GM21526 (cell line): ENCODE data around the gene RTCB.
"Not testable (repeated sequence)": the region's sequence is repeated elsewhere in the genome, so short reads cannot be mapped to it uniquely, and the experiment has no call there.

Experiments used
- ATAC-seq: cut with Tn5 transposase; IDR thresholded peaks from one replicate; pipeline ENCODE4 v1.9.1; 2021; ENCODE audit warnings: moderate library complexity; ENCODE audit not compliant: unreplicated experiment, low FRiP score

The RTCB gene

DNA sequence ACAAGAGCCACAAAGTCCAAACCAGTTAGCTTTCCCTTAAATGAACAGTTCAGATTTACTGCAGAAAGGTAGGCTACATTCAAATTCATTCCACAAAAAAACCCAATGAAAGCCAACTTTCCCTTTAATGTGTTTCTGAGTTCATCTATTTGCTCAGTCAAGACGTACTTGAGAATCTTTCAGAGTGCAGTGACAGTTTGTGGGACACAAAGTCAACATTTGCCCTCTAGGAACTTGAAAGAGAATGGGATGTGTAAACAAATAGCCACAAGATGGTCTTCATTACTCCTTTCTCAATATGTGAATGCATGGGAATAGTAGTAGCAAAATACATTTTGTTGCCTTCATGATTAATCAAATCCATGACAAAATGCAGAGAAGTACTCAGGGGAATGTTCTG, 15.8 kb downstream of the RTCB start:
- no peak for ATAC-seq

DNA sequence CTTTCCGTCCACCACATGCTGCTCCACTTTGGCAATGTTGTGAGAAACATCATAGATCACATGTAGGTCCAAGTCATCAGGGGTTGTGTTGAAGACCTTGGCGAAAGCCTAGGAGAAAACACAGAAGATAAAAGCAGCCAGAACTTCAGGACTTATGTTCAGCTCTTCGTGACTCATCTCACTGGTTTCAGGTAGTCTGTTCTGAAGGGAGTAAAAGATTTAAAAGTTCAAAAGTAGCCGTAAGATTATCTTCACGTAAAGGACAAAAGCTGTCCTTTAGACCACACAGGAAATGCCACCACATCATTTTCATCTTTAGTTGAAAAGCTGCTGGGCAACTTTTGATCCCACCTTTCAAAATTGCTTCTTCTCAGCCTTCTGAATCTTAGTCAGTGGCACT, 16.9 kb downstream of the RTCB start:
- ATAC-seq = no peak

DNA sequence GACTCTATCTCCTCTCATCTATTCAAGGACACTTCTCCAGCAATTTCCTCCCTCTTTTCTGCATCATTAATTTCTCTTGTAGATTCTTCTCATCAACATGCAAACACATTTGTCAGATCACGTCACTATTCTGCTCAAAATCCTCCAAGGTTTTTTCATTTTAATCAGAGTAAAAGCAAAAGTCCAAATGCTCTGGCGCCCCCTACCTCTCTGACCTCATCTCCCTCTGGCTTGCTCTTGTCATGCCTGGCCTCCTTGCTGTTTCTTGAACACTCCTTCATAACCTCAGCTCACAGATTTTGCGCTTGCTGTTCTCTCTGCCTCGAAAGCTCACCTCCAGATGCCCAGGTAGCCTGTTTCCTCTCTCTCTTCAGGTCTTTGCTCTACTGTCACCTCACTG, 22.4 kb downstream of the RTCB start:
- ATAC-seq = no peak

DNA sequence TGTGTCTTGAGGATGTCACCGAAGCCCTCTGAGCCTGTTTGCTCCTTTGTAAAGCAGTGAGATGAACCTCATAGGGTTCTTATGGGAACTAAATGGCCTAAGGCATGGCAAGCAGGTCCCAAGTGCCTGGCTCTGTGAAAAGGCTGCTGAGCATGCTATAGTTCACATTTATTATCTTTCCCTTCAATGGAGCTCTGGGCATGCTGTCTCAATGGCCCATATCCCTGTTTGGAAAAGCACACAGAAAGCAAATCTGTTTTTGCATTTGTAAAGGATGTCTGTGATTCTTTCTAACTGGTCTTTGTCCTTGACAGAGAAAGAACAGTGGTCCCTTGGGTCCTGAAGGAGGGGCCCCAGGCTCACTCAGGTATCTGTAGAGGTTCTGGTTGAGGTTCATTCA, 26.4 kb downstream of the RTCB start:
- no peak for ATAC-seq

DNA sequence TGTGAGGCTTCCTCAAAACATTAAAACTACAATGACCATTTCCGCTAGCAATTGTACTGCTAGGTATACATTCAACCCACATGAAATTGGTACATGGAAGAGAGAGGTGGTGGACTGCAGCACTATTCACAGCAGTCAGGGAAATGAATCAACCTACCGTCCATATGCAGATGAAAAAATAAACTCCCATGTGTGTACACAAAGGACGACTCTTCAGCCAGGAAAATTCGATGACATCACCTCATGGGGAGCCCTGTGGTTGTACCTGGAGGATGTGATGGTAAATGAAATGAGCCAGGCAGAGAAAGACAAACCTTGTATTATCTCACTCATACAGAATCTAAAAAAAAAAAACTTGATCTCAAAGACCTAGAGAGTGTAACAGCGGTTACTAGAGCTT, 31.1 kb downstream of the RTCB start:
- ATAC-seq = no peak

DNA sequence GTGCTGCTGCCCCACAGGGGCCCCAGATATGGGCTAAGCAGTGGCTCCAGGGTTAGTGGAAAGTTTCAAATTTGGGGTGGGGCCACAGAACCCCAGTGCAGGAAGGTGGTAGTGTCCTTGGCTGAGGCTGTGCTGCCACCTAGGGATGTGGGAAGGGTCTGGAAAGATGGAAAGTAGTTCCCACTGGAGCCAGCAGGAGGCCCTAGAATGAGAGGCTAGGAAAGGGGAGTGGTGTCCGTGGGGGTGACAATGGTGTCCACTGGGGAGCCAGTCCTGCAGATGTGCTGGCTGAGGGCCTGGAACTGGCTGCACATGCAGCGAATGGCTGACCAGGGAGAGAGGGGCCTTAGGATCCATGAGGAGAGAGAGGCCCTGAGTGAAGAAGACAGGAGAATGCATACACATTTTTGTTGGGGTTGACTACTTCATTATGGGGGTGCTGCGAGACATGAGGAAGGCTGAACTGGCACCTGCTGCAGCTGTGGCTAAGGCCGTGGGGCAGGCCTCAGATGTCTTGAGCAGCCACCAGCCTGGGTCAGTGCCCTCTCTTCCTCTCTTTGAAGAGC, 33.3 kb downstream of the RTCB start:
- no peak for ATAC-seq

DNA sequence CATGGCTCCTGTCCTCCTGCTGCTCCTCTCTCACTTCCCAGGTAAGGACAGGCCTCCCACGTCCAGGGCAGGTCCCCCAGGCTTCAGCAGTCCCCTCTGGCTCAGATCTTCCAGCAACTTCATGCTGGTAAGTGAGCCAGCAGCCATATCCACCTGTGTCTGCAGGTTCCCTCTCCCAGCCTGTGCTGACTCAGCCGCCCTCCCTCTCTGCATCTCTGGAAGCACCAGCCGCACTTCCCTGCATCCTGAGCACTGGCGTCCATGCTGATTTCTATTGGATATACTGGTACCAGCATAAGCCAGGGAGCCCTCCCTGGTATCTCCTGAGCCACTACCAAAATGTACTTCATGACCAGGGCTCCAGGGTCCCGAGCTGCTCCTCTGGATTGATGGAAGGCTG, 35.4 kb downstream of the RTCB start:
- ATAC-seq = no peak

DNA sequence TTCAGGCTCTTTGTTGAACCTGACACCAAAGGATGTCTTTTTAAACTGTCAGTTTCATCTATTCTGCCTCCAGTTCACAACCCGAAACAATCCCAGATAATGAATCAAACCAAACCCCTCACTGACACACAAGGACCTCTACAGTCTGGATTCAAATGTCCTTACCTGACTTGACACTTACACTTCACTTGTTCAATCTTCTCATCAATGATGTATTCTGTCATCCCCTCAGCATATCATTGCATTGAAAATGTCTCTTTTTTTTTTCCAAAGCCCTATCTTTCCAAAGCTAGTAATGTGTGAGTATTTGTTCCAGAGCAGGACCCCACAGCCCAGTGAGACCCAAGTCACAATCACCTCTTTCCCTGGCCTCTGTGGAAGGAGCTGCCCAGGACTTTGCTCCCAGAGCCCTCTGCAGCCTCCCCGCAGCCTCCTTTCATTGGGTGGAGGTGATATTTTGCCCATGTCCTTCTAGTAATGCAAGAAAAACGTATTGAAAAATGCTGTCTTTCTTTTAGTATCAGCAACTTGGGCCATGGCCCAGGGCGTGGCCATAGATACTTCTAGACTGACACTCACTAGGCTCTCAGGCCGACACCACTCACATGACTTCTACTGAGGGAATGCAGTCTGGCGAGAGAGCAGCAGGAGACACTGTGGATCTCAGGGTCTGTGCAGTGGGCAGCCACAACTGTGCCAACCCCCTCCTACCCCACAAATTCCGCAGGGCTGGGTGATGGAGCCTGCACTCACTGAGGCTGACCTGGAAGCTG, 36.2 kb downstream of the RTCB start:
- ATAC-seq = no peak

DNA sequence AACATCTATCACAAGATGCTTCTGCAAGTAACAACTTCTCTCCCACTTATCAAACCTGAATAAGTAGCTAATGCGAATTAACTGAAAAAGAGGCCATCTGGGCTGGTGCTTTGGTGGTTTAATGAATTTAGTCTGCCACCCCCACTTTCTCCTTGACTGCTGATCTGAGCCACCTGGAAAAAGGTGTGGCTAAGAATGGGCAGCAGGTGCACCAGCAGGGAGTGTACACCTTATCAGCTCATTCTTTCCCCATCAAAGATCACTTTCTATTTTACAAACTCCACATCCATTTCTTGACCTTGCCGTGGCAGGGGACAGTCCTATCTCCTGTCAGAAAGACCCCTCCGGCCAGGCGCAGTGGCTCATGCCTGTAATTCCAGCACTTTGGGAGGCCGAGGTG, 47.8 kb downstream of the RTCB start:
- ATAC-seq = no peak

DNA sequence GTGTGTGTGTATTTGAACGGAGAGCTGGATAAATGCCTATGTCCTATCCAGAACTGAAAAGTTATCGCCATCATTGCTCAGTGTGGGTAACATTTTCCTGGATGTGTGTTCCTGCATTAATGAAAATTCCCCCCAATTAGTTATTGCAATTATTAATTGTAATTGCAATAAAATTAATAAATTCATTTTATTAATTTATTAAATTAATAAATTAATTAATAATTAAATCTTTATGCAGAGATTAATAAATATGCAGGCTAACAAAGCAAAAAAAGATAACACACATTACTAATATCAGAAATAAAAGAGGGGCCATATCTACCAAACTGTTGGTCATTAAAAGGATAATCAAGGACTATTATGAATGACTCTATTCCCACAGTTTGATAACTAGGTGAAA, 50.8 kb downstream of the RTCB start:
- no peak for ATAC-seq

DNA sequence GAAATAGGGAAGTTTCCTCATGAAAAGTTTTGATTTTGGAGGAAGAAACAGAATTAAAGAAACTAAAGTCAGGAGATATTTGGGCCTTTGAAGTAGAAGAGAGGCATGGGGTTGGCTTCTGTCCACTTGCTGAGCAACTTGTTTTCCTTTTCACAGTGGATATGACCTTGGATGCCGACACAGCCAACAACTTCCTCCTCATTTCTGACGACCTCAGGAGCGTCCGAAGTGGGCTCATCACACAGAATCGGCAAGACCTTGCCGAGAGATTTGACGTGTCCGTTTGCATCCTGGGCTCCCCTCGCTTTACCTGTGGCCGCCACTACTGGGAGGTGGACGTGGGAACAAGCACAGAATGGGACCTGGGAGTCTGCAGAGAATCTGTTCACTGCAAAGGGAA, 52.0 kb downstream of the RTCB start:
- ATAC-seq = not testable (repeated sequence)

DNA sequence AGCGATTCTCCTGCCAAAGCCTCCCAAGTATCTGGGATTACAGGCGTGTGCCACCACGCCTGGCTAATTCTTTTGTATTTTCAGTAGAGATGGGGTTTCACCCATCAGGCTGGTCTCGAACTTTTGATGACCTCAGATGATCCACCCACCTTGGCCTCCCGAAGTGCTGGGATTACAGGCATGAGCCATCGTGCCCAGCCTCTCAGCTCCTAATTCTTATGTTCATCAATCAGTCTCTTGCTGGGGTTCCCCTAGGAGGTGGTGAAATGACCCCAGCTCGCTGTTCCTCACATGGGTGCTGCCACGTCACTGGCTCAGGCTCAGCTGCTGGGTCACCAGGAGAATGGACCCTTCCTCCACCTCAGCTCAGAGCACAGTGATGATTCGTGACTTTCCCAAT, 54.5 kb downstream of the RTCB start, which contains the start of gene RFPL3:
RFPL3 (plus strand) TSS at position 301 of the 400 bp plus-strand sequence. CDS start 205 bp downstream, outside the sequence.
- not testable (repeated sequence) for ATAC-seq

DNA sequence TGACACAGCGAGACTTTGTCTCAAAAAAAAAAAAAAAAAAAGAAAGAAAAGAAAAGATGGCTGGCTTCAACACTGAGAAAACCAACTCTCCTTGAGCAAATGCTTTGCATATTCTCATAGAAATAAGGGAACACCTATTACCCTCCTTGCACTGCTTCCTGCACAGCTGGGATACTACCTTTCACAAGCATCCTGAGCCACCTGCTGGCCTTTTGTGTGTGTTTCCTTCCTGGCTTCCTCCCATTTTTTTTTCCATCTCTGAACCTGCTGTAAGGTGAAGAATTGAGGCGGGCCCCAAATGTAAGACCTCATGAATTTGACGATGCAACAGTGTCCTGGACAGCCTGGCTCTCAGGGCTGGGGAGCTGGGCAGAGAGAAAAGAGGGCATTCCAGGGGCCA, 56.3 kb downstream of the RTCB start:
- no peak for ATAC-seq

DNA sequence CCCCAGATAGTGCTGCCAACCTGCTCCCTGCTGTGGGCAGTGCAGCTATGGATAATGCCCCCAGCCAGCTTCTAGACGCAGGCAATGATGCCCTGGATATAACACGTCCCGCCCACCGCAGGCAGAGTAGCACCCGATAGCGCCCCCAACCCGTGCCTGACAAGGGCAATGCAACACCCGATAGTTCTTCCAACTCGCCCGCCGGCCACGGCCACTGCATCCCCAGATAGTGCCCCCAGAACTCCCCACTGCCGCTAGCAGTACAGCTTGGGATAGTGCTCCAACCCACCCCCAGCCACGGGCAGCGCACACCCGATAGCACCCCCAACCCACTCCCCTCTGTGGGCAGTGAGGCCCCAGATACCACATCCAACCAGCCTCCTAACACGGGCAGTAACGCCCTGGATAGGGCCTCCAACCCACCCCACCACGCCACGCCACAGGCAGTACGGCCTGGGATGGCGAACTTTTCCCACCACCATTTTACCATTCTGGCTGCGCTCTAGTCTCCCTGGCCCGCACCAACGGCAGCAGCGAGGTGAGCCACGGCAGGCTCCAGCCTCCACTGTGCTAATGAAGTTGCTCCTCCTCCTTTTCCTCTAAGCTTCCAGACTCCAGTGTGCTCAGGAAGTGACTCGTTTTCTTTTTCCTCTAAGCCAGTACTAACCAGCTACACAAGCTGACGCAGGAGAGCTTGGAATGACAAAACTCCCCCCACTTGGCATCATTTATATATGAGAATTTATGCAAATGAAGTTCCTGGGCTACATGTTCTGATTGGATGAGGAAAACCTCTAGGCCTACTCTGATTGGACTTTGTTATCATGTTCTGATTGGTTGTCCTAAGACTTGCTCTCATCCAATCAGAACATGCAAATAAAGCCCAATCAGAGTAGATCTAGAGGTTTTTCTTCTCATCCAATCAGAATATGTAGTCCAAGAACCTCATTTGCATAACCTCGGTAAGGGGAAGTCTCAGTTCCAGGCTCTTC, 57.4 kb downstream of the RTCB start:
- ATAC-seq = no peak

DNA sequence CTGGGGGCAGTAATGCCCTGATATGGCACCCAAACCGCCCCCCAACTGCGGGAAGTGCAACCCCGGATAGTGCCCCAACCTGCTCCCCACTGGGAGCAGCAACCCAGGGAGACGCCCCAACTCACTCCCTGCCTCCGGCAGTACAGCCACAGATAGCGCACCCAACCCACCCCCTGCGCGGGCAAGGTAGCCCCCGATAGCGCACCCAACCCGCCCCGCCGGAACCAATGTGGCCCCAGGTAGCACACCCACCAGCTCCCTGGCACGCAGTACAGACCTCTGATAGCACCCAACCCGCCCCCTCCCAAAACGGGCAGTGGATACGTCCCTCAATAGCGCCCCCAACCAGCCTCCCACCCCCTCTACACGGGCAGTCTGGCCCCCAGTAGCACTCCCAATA, 58.2 kb downstream of the RTCB start:
- ATAC-seq = no peak

DNA sequence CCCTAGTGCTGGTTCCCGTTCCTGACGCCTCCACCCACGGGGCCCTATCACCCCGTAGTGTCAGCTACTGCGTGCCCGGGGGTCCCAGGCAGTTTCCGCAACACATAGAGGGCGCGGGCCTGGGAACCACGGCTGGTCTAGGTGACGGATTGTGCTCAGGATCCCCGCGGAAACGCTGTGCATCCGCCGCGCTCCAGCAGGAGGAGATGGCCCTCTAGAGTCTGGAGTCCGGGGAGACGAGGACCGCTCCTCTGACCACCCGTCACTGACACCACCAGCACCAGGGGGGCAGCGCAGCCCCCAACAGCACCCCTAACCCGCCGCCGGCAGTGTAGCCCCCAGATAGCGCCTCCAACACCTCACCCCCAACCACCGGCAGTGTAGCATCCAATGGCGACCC, 58.8 kb downstream of the RTCB start:
- ATAC-seq = no peak

DNA sequence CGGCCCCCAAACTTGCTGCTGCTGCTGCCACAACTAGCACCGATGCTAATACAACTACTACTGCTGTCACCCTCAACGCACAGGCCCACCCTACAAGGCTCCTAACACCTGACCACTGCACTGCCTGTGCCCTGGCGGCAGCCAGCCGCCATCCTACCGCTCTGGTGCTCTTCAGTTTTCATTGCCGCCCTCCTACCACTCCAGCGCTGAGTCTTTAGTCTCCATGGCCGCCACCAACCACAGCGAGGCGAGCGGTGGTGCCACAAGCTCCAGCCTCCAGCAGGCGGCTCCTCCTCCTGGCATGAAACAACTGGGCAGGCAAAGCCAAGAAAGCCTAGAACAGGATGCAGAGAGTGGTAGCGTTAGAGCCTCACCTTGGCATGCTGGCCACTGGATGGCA, 59.4 kb downstream of the RTCB start:
- ATAC-seq = no peak

DNA sequence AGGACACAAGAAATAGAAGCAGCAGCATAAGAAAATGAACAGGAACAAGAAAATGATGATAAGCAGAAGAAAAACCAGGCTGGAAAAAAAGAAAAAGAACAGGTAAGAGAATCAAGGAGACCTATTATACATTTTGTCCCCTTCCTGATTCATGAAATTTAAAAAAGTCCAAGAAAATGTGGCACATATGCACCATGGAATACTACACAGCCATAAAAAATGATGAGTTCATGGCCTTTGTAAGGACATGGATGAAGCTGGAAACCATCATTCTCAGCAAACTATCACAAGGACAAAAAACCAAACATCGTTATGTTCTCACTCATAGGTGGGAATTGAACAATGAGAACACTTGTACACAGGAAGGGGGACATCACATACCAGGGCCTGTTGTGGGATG, 60.2 kb downstream of the RTCB start:
- not testable (repeated sequence) for ATAC-seq

DNA sequence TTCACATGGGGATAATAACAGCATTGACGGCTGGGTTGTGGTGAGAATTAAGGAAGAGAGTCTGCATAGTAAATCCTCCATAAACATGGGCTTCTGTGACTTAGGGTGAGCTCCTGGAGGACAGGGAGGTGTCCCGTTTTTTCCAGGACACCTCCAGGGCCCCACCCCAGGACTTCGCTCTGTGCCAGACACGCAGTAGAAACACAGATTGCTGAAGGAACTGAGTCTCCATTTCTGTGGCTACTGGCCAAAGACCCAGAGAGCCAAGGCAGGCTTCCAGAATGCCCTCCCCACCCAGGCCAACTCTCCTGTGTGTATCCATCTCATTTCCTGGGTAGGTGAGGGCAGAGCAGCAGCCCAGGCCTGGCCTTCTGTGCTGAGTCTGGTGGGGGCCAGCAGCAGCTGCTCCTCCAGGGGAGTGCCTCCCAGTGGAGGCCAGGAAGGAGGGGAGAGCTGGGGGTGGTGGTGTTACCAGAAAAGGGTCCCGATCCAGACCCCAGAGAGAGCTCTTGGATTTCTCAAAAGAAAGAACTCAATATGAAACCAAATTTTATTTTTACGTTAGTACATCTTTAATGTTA, 63.9 kb downstream of the RTCB start:
- no peak for ATAC-seq

DNA sequence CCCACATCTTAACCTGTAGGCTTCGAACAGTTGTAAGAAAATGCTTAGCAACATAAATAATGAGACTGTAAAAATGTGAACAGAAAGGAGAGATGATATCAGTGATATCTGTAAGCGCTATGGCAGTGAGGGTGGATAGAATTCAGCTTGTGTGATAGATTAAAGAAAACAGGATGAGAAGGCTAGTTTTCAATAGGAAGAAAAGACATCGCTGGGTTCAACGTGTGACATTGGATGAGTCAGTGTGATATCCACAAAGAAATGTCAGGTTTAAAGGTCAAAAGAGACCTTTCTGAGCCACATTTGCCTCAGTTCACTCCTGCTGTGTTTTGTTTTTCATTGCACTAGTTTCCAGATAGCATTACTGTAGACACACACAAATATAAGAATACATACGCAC, 68.1 kb downstream of the RTCB start:
- no peak for ATAC-seq

DNA sequence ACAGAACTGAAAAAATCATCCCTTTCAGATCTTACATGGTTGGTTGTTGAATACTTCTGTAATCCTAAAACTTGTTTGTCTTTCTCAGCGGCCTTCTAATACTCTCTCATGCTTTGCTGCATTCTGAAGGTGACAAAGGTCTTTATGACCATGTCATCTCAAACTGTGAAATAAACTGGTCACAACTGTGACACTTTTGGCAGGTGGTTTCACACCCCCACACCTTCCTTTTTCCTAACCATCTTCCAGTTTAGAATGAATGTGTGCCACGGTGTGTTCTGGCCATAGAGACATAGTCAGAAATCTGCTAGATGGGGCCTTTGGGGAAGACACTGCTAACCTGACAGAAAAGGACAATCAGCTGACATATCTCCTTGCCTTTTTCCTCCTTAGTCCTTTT, 69.1 kb downstream of the RTCB start:
- ATAC-seq = no peak
